ENCODE data around the gene NIP7.
A peak's percentile ranks its signal among the peaks of the same experiment; 100 is the strongest.
"Not testable (repeated sequence)": the region's sequence is repeated elsewhere in the genome, so short reads cannot be mapped to it uniquely, and the experiment has no call there.

The NIP7 gene

GRCh38 chr16:69339289-69340094 lies at the start of gene NIP7, which contains the start of gene COG8:
Gene NIP7, plus strand, starts transcription at chr16:69339772. Its CDS starts 58 bp downstream, at chr16:69339830.
Gene COG8, minus strand, starts transcription at chr16:69339564. Its CDS starts 12 bp downstream, at chr16:69339552.
- DNase-seq, result peak; percentile 94

GRCh38 chr16:69291657-69292056 lies 47.9 kb upstream of the NIP7 start:
- not testable (repeated sequence) for DNase-seq

DNA sequence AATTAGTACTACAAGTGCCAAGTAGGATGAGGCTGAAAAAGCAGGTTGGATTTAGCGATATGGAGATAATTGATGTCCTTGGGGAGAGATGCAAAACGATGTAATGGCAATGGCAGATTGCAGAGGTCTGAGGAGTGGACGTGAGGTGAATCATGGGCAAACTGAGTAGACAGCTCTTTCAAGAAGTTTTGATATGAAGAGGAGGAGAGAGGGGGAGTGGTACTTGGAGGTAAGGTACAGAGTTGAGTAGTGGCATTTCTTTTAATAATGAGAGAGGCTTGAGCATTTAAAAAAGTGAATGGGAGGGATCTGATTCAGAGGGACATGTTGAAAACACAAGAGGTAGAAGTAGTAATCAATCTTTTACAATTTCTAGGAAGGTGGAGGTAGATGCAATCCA lies 46.2 kb upstream of the NIP7 start:
- no peak for DNase-seq

GRCh38 chr16:69294051-69294450 lies 45.5 kb upstream of the NIP7 start:
- DNase-seq, result no peak

DNA sequence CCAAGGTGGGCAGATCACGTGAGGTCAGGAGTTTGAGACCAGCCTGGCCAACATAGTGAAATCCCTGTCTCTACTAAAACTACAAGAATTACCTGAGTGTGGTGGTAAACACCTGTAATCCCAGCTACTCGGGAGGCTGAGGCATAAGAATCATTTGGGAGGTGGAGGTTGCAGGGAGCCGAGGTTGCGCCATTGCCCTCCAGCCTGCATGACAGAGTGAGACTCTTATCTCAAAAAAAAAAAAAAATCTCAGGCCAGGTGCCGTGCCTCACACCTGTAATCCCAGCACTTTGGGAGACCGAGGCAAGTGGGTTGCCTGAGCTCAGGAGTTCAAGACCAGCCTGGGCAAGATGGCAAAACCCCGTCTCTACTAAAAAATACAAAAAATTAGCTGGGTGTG lies 42.8 kb upstream of the NIP7 start:
- not testable (repeated sequence) for DNase-seq

DNA sequence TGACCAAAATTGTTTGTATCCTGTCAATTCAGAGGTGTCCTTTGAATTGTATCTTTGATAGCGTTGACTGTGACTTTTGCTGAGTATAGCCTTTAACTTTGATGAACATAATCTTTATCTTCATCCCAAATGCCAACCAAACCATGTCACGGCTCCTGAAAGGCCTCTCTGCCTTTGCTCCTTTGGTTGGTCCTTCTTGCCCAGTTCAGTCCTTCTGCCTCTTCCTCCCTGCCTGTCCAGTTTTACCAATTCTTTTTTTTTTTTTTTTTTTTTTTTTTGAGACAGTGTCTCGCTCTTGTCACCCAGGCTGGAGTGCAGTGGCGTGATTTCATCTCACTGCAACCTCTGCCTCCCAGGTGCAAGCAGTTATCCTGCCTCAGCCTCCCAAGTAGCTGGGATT lies 41.3 kb upstream of the NIP7 start:
- DNase-seq, result no peak

- no peak for DNase-seq
Measured at GRCh38 chr16:69301187-69301586, 38.4 kb upstream of the NIP7 start.

- no peak for DNase-seq
Measured at GRCh38 chr16:69301861-69302260, 37.7 kb upstream of the NIP7 start.

- no peak for DNase-seq
Measured at GRCh38 chr16:69302301-69302700, 37.3 kb upstream of the NIP7 start.

DNA sequence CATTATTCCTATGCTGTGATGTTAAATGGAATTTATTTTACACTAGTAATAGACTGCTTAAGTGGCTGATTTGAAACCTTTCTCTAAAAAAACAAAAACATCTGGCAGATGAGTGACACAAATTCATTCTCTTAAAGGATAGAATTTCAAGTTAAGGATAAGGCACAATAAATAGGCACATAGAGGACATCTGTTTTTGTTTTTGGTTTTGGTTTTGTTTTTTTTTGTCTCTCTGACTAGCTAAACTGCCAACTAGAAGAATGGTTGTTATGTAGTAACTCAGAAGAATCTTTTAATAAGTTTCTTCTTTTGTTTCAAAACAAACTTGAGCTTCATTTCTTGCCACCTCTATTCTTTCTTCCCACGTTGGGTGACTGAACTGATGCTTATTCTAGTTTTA lies 33.5 kb upstream of the NIP7 start:
- no peak for DNase-seq

DNA sequence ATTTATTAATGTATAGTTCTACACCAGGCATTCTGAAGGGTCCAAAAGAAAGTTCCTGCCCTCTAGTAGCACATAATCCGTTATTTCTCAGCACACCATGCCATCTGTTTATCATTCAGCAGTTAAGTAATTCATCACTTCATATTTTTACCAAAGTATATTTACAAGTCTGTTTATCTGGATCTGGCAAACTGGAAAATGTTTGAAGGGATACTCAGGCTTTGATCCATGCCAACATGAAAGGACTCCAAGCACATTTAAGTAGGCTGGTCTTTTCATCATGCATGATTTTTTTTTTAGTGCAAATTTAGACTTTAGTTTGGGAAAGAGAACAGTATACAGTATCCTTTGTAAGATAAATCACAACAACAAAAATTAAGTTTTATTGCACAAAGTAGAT lies 32.5 kb upstream of the NIP7 start:
- DNase-seq, result no peak

DNA sequence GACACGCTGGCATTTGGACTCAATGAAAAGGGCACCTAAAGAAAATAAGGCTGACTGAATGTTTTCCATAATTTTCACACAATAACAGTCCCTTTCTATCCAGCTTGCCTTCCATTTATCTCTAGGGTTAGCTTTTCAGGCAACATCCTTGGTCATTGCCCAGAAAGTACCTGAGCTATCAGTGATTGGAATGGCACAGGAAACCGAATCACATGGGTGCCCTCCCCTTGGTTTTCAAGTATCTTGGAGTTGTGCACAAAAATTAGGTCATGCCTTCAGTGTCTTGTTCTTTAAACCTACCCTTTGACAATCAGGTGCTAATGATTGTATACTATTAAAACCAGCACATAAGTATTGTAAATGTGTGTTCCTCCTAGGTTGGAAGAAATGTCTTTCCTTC lies 31.7 kb upstream of the NIP7 start:
- no peak for DNase-seq

- DNase-seq, result no peak
Measured at GRCh38 chr16:69309316-69309715, 30.3 kb upstream of the NIP7 start.

GRCh38 chr16:69310653-69311532 lies 28.7 kb upstream of the NIP7 start, which contains the start of gene VPS4A:
Gene VPS4A, plus strand, starts transcription at chr16:69311350. Its CDS starts 162 bp downstream, at chr16:69311512.
- DNase-seq, result peak; percentile 97

DNA sequence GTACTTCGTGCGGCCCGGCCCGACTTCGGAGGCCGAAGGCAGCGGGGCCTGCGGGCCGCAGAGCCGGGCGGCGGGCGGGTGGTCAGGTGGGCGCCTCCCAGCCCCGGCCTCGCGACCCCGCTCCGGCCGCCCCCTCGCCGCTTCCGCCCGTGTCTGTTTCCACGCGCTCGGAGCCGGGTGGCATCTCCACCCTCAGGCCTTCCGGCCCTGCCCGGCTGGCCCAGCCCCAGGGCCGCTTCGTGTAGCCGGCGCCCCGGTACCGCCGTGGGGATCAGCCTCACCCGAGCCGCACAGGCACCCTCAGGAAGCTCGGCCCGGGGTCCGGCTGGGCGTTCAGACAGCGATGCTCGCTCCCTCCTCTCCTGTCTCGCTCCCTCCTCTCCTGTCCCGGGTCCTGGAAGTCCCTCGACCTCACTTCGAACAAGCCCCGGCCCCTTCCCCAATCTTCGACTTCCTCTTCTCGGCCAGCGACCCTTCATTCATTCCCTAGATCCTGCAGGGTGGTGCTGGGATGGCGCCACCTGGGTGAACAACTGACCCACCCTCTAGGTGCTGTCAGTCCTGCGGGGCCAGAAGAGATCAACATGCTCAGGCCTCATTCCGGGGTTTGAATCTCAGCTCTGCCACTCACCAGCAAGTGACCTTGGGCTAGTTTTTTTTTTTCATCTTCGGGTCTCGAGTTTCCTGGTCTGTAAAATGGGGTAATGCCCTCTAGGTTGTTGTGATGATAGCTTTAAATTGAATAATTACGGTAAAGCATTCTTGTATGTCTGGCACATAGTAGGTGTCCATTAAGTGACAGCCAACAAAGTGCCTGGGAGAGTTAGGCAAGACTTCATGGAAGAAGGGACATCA lies 27.8 kb upstream of the NIP7 start:
- peak; percentile 29 for DNase-seq

- DNase-seq, result no peak
Measured at GRCh38 chr16:69313469-69313868, 26.1 kb upstream of the NIP7 start.

GRCh38 chr16:69314534-69314933 lies 25.0 kb upstream of the NIP7 start:
- no peak for DNase-seq

- no peak for DNase-seq
Measured at GRCh38 chr16:69315486-69316311, 23.9 kb upstream of the NIP7 start.

GRCh38 chr16:69316595-69317034 lies 23.0 kb upstream of the NIP7 start:
- no peak for DNase-seq

DNA sequence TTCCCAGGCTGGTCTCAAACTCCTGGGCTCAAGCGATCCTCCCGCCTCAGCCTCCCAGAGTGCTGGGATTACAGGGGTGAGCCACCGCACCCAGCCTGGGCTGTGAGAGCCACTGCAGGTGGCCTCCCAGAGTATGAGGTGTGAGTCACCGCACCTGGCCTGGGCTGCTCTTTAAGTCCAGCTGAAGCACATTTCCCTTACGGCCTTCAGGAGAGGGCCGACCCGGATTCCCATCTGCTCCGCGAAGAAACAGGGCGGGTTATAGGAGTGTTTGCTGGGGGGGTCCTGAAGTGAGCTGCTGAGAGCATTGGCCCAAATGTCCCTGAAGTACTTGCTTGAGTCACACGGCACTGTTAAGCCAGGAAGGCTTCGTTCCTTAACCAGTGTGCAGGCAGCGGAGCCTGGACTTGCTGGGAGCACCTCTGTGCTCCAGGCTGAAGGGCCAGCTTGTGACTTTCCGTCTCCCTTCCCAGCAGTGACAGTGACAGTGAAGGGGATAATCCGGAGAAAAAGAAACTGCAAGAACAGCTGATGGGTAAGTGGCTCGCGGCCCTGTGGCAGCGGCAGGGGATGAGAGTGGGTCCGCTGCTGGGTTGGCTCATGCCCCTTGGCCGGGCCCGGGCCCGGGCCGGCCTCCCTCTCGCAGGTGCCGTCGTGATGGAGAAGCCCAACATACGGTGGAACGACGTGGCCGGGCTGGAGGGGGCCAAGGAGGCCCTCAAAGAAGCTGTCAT lies 21.2 kb upstream of the NIP7 start:
- DNase-seq, result no peak

- no peak for DNase-seq
Measured at GRCh38 chr16:69318911-69319289, 20.7 kb upstream of the NIP7 start.
